Measurements from ENCODE around the gene CASK.
A peak's percentile ranks its signal among the peaks of the same experiment; 100 is the strongest.

The CASK gene

GRCh38 chrX:41761702-41762101, 161.7 kb downstream of the CASK start:
- TF ChIP-seq POLR2AphosphoS5 (IDR thresholded peaks at IDR 0.05; ENCODE audit: low read depth, low read length) (no peak), POLR2A (IDR thresholded peaks at IDR 0.05; ENCODE audit: low read depth, low read length) (no peak), TAF1 (IDR thresholded peaks at IDR 0.05; ENCODE audit: borderline replicate concordance, low read depth, low read length) (no peak)
- FAIRE-seq = no peak

GRCh38 chrX:41761169-41761568, 162.2 kb downstream of the CASK start:
- FAIRE-seq (no peak), DNase-seq (ENCODE audit: insufficient read length) (no peak)
- TF ChIP-seq TAF1 (IDR thresholded peaks at IDR 0.05; ENCODE audit: borderline replicate concordance, low read depth, low read length) = no peak
- TF ChIP-seq POLR2A (IDR thresholded peaks at IDR 0.05; ENCODE audit: low read depth, low read length) = no peak
- no peak for TF ChIP-seq POLR2AphosphoS5 (IDR thresholded peaks at IDR 0.05; ENCODE audit: low read depth, low read length)

More at GRCh38 chrX:41761702-41762101, 161.7 kb downstream of the CASK start:
- no peak for DNase-seq (ENCODE audit: insufficient read length)

- DNase-seq (ENCODE audit: insufficient read length) = peak; percentile 4
- TF ChIP-seq TAF1 (IDR thresholded peaks at IDR 0.05; ENCODE audit: borderline replicate concordance, low read depth, low read length) = no peak
- TF ChIP-seq POLR2A (IDR thresholded peaks at IDR 0.05; ENCODE audit: low read depth, low read length) = no peak
- no peak for TF ChIP-seq POLR2AphosphoS5 (IDR thresholded peaks at IDR 0.05; ENCODE audit: low read depth, low read length)
- peak; percentile 79 for FAIRE-seq
These were observed 163.5 kb downstream of the CASK start for GRCh38 chrX:41759817-41760216.

- no peak for TF ChIP-seq POLR2A (IDR thresholded peaks at IDR 0.05; ENCODE audit: low read depth, low read length)
- no peak for TF ChIP-seq TAF1 (IDR thresholded peaks at IDR 0.05; ENCODE audit: borderline replicate concordance, low read depth, low read length)
- TF ChIP-seq POLR2AphosphoS5 (IDR thresholded peaks at IDR 0.05; ENCODE audit: low read depth, low read length) = no peak
- FAIRE-seq (no peak), DNase-seq (ENCODE audit: insufficient read length) (no peak)
These were observed 165.0 kb downstream of the CASK start for GRCh38 chrX:41758401-41758800.

GRCh38 chrX:41750716-41751115, 172.6 kb downstream of the CASK start:
- DNase-seq (ENCODE audit: insufficient read length) = no peak
- TF ChIP-seq TAF1 (IDR thresholded peaks at IDR 0.05; ENCODE audit: borderline replicate concordance, low read depth, low read length) (no peak), POLR2A (IDR thresholded peaks at IDR 0.05; ENCODE audit: low read depth, low read length) (no peak), POLR2AphosphoS5 (IDR thresholded peaks at IDR 0.05; ENCODE audit: low read depth, low read length) (no peak)
- no peak for FAIRE-seq

GRCh38 chrX:41739871-41740270, 183.5 kb downstream of the CASK start:
- no peak for FAIRE-seq
- TF ChIP-seq TAF1 (IDR thresholded peaks at IDR 0.05; ENCODE audit: borderline replicate concordance, low read depth, low read length) = no peak
- TF ChIP-seq POLR2AphosphoS5 (IDR thresholded peaks at IDR 0.05; ENCODE audit: low read depth, low read length) = no peak
- no peak for TF ChIP-seq POLR2A (IDR thresholded peaks at IDR 0.05; ENCODE audit: low read depth, low read length)
- no peak for DNase-seq (ENCODE audit: insufficient read length)

- TF ChIP-seq TAF1 (IDR thresholded peaks at IDR 0.05; ENCODE audit: borderline replicate concordance, low read depth, low read length) (no peak), POLR2A (IDR thresholded peaks at IDR 0.05; ENCODE audit: low read depth, low read length) (no peak), POLR2AphosphoS5 (IDR thresholded peaks at IDR 0.05; ENCODE audit: low read depth, low read length) (no peak)
- FAIRE-seq (no peak), DNase-seq (ENCODE audit: insufficient read length) (no peak)
These were observed 186.3 kb downstream of the CASK start for GRCh38 chrX:41737065-41737464.

- DNase-seq (ENCODE audit: insufficient read length) = no peak
- FAIRE-seq = no peak
- no peak for TF ChIP-seq POLR2AphosphoS5 (IDR thresholded peaks at IDR 0.05; ENCODE audit: low read depth, low read length)
- TF ChIP-seq POLR2A (IDR thresholded peaks at IDR 0.05; ENCODE audit: low read depth, low read length) = no peak
- no peak for TF ChIP-seq TAF1 (IDR thresholded peaks at IDR 0.05; ENCODE audit: borderline replicate concordance, low read depth, low read length)
These were observed 188.8 kb downstream of the CASK start for GRCh38 chrX:41734530-41734929.

GRCh38 chrX:41733939-41734338, 189.4 kb downstream of the CASK start:
- peak; percentile 23 for DNase-seq (ENCODE audit: insufficient read length)
- no peak for TF ChIP-seq POLR2A (IDR thresholded peaks at IDR 0.05; ENCODE audit: low read depth, low read length)
- TF ChIP-seq TAF1 (IDR thresholded peaks at IDR 0.05; ENCODE audit: borderline replicate concordance, low read depth, low read length) = no peak
- TF ChIP-seq POLR2AphosphoS5 (IDR thresholded peaks at IDR 0.05; ENCODE audit: low read depth, low read length) = no peak
- FAIRE-seq = peak; percentile 90

GRCh38 chrX:41732260-41732659, 191.1 kb downstream of the CASK start:
- TF ChIP-seq TAF1 (IDR thresholded peaks at IDR 0.05; ENCODE audit: borderline replicate concordance, low read depth, low read length) (no peak), POLR2AphosphoS5 (IDR thresholded peaks at IDR 0.05; ENCODE audit: low read depth, low read length) (no peak), POLR2A (IDR thresholded peaks at IDR 0.05; ENCODE audit: low read depth, low read length) (no peak)
- FAIRE-seq (no peak), DNase-seq (ENCODE audit: insufficient read length) (no peak)

GRCh38 chrX:41730081-41730480, 193.3 kb downstream of the CASK start:
- no peak for FAIRE-seq
- DNase-seq (ENCODE audit: insufficient read length) = no peak
- no peak for TF ChIP-seq TAF1 (IDR thresholded peaks at IDR 0.05; ENCODE audit: borderline replicate concordance, low read depth, low read length)
- TF ChIP-seq POLR2AphosphoS5 (IDR thresholded peaks at IDR 0.05; ENCODE audit: low read depth, low read length) = no peak
- no peak for TF ChIP-seq POLR2A (IDR thresholded peaks at IDR 0.05; ENCODE audit: low read depth, low read length)

GRCh38 chrX:41728125-41728524, 195.2 kb downstream of the CASK start:
- DNase-seq (ENCODE audit: insufficient read length) = no peak
- FAIRE-seq = no peak
- TF ChIP-seq TAF1 (IDR thresholded peaks at IDR 0.05; ENCODE audit: borderline replicate concordance, low read depth, low read length) (no peak), POLR2AphosphoS5 (IDR thresholded peaks at IDR 0.05; ENCODE audit: low read depth, low read length) (no peak), POLR2A (IDR thresholded peaks at IDR 0.05; ENCODE audit: low read depth, low read length) (no peak)

- FAIRE-seq (no peak), DNase-seq (ENCODE audit: insufficient read length) (no peak)
- TF ChIP-seq TAF1 (IDR thresholded peaks at IDR 0.05; ENCODE audit: borderline replicate concordance, low read depth, low read length) (no peak), POLR2AphosphoS5 (IDR thresholded peaks at IDR 0.05; ENCODE audit: low read depth, low read length) (no peak), POLR2A (IDR thresholded peaks at IDR 0.05; ENCODE audit: low read depth, low read length) (no peak)
These were observed 199.5 kb downstream of the CASK start, which contains the start of gene GPR82 for GRCh38 chrX:41723826-41724225. TSS of gene GPR82 (plus strand) at chrX:41724181. CDS start at chrX:41727027, 2,846 bp downstream.
